Measurements from ENCODE around the gene SMIM45.

GRCh38 chr22:41951898-41952474 lies at the start of gene SMIM45:
- TF ChIP-seq CTCF (IDR thresholded peaks at IDR 0.05; ENCODE audit: extremely low read depth in 1 of 2, insufficient read depth in 1 of 2, low read depth in 1 of 2, low read length in 2 of 2) = no peak
- no peak for TF ChIP-seq EZH2 (IDR thresholded peaks at IDR 0.05; ENCODE audit: borderline replicate concordance, low read depth, low read length, severe bottlenecking)
- no peak for TF ChIP-seq POLR2A (IDR thresholded peaks at IDR 0.05; ENCODE audit: low read depth, low read length)
- no peak for TF ChIP-seq MAX (IDR thresholded peaks at IDR 0.05; ENCODE audit: insufficient read depth, insufficient read length)

Measured in endothelial cell of umbilical vein (primary cell).